HG03159 (cell line): ENCODE measurements around the gene PLB1.

Experiments
- ATAC-seq: cut with Tn5 transposase; IDR thresholded peaks from one replicate; pipeline ENCODE4 v1.9.1; 2021; ENCODE audit warnings: mild to moderate bottlenecking, moderate library complexity; ENCODE audit not compliant: unreplicated experiment

PLB1 gene

GRCh38 chr2:28586867-28587266 lies 91.0 kb downstream of the PLB1 start:
- no peak for ATAC-seq

GRCh38 chr2:28587526-28588291 lies 91.8 kb downstream of the PLB1 start:
- no peak for ATAC-seq

- no peak for ATAC-seq
Observed at GRCh38 chr2:28588292-28588670, 92.4 kb downstream of the PLB1 start.

- no peak for ATAC-seq
Observed at GRCh38 chr2:28589746-28590463, 94.0 kb downstream of the PLB1 start.

- ATAC-seq, result no peak
Observed at GRCh38 chr2:28590496-28591301, 94.8 kb downstream of the PLB1 start.

GRCh38 chr2:28591711-28592335 lies 96.0 kb downstream of the PLB1 start:
- ATAC-seq, result no peak

GRCh38 chr2:28592481-28592880 lies 96.6 kb downstream of the PLB1 start:
- ATAC-seq, result no peak

- ATAC-seq, result no peak
Observed at GRCh38 chr2:28593160-28593755, 97.4 kb downstream of the PLB1 start.

- no peak for ATAC-seq
Observed at GRCh38 chr2:28594000-28594331, 98.1 kb downstream of the PLB1 start.

- ATAC-seq, result peak; percentile 61
Observed at GRCh38 chr2:28594332-28595108, 98.7 kb downstream of the PLB1 start.

- ATAC-seq, result no peak
Observed at GRCh38 chr2:28595323-28595722, 99.5 kb downstream of the PLB1 start.

- no peak for ATAC-seq
Observed at GRCh38 chr2:28598484-28598883, 102.6 kb downstream of the PLB1 start.

- no peak for ATAC-seq
Observed at GRCh38 chr2:28600181-28600580, 104.3 kb downstream of the PLB1 start.

GRCh38 chr2:28601616-28602015 lies 105.8 kb downstream of the PLB1 start:
- no peak for ATAC-seq

GRCh38 chr2:28602136-28602660 lies 106.3 kb downstream of the PLB1 start:
- ATAC-seq, result no peak

GRCh38 chr2:28602751-28603639 lies 107.1 kb downstream of the PLB1 start:
- ATAC-seq, result no peak

- ATAC-seq, result no peak
Observed at GRCh38 chr2:28603821-28604220, 108.0 kb downstream of the PLB1 start.

GRCh38 chr2:28604284-28604843 lies 108.5 kb downstream of the PLB1 start:
- ATAC-seq, result no peak
